HG03108 (cell line): ENCODE measurements around the gene PTPRJ.

Experiments used
- ATAC-seq: cut with Tn5 transposase; IDR thresholded peaks from one replicate; pipeline ENCODE4 v1.9.1; 2021; ENCODE audit warnings: moderate library complexity; ENCODE audit not compliant: unreplicated experiment

PTPRJ gene

DNA sequence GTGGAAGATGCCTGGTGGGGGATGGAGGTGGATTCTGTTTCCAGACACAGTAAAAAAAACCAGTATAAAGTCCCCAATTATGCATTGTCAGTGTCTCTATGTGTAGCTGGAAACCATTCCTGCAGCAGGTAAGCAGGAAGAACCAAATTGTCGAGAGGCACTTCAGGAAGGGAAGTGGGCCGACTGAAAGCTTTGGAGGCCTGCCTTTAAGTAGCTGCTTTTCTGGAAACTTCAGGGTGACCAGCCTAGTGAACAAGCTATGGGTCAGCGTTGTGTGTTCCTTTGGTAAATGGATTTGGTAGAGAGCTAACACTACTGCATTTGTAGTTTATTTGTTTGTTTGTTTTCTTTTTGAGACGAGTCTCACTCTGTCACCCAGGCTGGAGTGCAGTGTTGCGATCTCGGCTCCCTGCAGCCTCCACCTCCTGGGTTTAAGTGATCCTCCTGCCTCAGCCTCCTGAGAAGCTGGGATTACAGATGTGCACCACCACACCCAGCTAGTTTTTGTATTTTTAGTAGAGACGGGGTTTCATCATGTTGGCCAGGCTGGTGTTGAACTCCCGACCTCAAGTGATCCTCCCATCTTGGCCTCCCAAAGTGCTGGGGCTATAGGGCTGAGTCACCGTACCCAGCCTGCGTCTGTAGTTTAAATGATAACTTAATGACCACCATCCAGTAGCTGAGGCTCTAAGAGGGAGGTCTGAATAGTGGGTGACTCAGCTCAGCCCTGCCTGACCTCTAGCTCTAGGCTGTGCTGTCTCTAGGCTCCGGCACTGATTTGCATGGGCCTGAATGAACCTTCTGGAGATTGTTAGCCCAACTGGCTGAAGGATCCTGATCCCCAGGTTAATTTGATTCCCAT lies 12.8 kb downstream of the PTPRJ start:
- ATAC-seq, result no peak

- no peak for ATAC-seq
Observed at GRCh38 chr11:47994417-47994816, 14.1 kb downstream of the PTPRJ start.

GRCh38 chr11:47995360-47995769 lies 15.0 kb downstream of the PTPRJ start:
- ATAC-seq, result no peak

DNA sequence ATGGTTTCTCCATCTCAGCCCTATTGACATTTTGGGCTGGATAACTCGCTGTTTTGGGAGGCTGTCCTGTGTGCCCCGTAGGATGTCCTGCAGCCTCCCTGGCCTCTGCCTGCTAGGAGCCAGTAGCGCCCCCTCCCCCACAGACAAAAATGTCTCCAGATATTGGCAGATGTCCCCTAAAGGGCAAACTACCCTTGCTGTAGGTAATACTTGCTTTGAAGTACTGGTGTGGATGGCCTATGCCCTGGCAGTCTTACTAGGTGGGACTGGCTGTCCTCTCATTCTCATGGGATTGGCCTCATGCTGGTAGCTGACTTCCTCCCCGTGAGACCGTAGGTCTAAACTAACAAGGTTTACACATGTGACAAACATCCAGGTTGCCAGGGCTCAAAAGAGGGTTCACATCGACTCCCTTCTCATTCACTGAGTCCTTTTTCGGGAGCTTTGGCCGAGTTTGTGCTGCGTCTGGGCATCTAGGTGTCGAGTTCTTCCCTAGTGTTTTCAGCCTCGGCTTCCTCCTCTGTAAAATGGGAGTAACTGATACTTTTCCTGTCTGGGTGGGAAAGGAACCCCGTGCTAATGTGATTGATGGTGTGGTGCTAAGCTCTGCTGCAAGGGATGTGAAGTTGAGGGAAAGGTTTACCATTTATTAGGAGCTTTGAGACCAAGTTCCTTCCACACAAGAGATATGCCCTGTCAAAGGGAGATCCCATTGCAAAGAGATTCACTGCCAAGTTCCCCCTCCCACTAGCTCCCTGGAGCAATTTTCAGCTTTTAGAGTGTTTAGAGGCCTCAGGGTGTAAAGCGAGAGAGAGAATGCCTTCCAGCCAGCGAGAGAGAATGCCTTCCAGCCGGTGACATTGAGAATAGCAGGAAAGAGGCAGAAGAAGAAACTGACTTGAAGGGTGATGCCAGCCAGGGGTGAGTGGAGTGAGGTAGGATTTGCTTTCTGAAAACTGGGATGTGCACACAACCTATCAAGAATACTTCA lies 17.0 kb downstream of the PTPRJ start:
- no peak for ATAC-seq

GRCh38 chr11:47998345-47998732 lies 18.0 kb downstream of the PTPRJ start:
- ATAC-seq, result no peak

GRCh38 chr11:47998733-47999359 lies 18.5 kb downstream of the PTPRJ start:
- ATAC-seq, result no peak

DNA sequence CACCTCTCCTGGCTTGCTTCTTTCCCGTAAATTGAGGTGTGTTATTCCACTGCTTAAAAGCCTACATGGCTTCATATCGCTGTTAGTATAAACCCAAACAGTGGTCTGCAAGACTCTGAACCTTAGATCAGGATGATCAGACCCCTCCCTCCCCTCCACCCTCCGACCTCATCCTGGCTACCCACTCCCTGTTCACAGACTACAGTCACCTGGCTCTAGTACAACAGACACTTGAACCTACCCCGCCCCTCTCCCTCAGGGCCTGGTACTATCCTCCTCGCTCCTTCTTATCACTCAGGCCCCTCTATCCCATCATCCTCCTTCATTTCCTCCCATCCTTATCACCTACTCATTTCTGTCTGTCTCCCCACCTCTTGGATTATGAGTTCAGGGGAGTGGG lies 20.1 kb downstream of the PTPRJ start:
- no peak for ATAC-seq

DNA sequence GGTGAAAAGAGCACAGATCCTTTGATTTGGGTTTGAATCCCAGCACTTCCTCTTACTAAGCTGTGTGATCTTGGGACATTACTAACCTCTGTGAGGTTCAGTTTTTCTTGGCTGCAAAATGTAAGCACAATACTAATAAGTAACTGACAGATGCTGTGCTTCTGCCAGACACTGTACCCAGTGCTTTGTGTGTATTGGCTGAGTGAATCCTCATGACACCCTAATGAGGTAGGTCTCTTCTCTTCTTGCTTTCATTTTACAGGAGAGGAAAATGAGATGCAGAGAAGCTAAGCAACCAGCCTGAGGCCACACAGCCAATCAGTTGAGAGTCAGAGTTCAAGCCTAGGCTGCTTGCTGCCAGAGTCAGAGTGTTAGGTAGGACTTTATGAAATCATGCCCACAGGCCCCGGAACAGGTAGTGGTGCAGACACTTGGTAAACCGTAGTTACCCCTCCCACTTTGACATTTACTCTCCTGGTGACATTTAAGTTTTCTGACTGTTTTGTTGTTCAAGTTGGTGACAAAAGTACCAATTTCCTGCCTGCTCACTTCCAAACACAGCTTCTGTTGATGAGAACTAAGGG lies 21.2 kb downstream of the PTPRJ start:
- ATAC-seq, result peak; percentile 79

DNA sequence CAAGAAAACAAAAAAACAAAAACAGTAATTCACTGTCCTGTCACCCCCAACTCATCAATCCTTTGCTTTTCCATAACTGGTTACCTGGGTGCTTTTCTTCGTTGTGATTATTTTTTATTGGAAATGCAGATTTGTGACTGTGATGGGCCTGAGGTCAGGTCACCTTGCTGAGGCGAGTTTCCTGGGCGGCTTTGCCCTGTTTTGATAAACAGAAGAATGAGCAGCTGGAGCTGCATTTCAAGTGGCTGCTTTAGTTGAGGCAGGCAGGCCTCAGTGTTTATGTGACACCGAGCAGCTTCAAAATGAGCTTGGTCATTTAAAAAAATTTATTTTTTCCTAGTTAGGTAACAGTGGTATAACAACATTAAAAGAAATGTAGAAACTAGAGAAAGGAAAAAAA lies 22.2 kb downstream of the PTPRJ start:
- no peak for ATAC-seq

GRCh38 chr11:48003926-48004325 lies 23.6 kb downstream of the PTPRJ start:
- ATAC-seq, result no peak

GRCh38 chr11:48004456-48004855 lies 24.1 kb downstream of the PTPRJ start:
- ATAC-seq, result no peak

GRCh38 chr11:48005136-48005535 lies 24.8 kb downstream of the PTPRJ start:
- no peak for ATAC-seq

DNA sequence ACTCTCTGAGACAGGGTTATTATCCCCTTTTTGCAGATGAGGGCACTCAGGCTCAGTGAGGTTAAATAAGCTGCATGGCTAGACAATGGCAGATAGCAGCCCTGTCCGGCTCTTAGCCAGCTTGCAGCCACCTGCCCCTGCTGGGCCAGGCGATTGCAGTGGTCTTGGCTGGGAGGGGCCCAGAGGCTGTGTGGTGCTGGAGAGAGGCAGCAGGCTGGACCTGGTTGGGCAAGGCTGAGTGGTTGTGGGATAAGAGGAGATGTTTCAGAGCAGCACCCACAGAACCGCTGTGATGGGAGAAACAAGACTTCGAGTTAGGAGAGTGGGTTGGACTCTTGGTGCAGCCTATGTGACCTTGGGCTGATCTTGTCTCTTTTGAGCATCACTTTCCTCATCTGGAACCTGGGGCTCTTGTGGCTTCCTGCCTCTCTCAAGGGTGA lies 25.5 kb downstream of the PTPRJ start:
- ATAC-seq, result no peak

GRCh38 chr11:48006301-48006992 lies 26.1 kb downstream of the PTPRJ start:
- peak; percentile 46 for ATAC-seq

DNA sequence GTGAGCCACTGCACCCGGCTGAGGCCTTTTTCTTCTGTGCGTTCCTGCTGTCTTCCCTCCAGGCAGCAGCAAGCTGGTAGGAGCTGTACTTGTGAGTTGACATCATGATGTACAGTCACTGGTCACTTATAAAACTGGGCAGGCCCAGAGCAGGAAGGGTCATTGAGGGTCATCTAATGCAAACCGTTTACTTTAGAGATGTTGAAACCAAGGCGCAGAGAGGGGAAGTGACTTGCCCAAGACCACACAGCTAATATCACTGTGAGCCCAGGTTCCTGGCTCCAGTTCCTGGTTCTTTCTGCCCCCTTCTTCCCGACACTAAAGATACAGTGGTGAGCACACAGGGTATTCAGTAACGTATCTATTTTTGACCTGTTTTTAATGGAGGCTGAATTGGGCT lies 27.3 kb downstream of the PTPRJ start:
- no peak for ATAC-seq

- ATAC-seq, result no peak
Observed at GRCh38 chr11:48008951-48009270, 28.6 kb downstream of the PTPRJ start.

DNA sequence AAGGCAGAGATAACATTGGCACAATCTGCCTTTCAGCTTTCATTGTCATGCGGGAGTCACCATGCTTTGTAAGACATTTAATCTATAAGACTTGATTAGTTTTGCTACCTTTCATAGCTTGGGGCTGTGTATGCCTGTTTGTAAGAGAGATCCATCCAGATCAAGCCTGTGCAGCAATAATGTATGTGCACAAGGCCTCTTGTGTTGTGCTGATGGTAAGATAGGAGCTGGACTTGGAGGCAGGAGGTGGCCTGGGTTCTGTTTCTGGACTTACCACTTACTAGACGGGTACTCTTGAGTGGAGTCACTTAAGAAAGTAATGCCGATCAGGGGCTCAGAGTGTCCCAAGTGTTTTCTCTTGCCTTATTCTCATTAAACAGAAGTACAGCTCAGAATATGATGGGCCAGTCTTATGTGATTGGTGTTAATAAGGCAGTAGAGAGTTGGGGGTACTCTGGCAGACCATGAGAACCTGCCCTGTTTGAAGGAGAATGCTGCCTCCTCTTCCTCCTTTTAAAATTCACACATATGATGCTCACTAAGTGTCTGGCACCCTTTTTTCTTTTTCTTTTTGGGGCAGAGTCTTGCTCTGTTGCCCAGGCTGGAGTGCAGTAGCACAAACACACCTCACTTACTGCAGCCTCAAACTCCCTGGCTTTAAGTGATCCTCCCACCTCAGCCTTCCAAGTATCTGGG lies 30.9 kb downstream of the PTPRJ start:
- ATAC-seq, result no peak

DNA sequence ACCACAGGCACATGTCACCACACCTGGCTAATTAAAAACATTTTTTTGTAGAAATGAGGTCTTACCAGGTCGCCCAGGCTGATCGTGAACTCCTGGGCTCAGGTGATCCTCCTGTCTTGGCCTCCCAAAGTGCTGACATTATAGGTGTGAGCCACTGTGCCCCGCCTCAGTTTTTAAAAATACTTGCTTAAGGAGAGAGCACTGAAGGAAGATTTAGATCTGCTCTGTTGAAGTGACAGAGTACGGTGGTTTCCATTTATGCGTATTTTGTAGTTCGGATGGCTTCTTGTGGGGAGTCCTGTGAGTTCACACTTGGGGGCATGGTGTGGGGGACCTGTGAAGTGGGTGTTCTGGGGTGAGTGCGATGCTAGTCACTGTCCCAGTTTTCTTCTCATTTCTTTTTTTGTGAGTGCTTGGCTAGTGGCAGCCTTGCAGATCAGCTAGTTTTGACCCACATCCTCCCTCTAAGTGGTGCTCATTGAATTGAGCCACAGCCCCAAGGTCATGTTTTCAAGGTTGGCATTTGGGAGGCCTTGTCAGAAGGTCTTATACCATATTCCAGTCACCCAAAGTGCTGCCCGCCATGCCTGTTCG lies 31.5 kb downstream of the PTPRJ start:
- ATAC-seq, result no peak

GRCh38 chr11:48013269-48013901 lies 33.0 kb downstream of the PTPRJ start:
- peak; percentile 66 for ATAC-seq
